Left ventricle myocardium inferior (tissue), 1 donor: Measurements from ENCODE around the gene SDE2. TPM values are rescaled to one million over a fixed set of nuclear protein-coding genes. Genes with fewer than 3 reads are reported as not detected.
"Not testable (repeated sequence)": the region's sequence is repeated elsewhere in the genome, so short reads cannot be mapped to it uniquely, and the experiment has no call there.

Experiments
- DNase-seq: peaks from one replicate; pipeline ENCODE4 v3.0.0-alpha.2; 2020
- H3K27ac ChIP-seq: fragments of 200-600 bp; replicated peaks from 2 replicates; pipeline ENCODE4 v1.8.0; 2021
- H3K27me3 ChIP-seq: fragments of 200-600 bp; 2 replicates; pipeline ENCODE4 v1.8.0; 2021; ENCODE audit warnings: low read depth
- H3K36me3 ChIP-seq: fragments of 200-600 bp; 2 replicates; pipeline ENCODE4 v1.8.0; 2021
- H3K4me1 ChIP-seq: fragments of 200-600 bp; 2 replicates; pipeline ENCODE4 v1.8.0; 2021
- H3K4me3 ChIP-seq: fragments of 200-600 bp; 2 replicates; pipeline ENCODE4 v1.8.0; 2021; ENCODE audit warnings: mild to moderate bottlenecking, moderate library complexity
- H3K9me3 ChIP-seq: fragments of 200-600 bp; replicated peaks from 2 replicates; pipeline ENCODE4 v1.8.0; 2021
- intact Hi-C: fragments of 100-400 bp; cut with micrococcal nuclease; formaldehyde crosslinking; loops from one replicate; pipeline ENCODE4 v1.11.0; 2022
- total RNA-seq: library from RNA; stranded (reverse); fragmentation: NEBNext Ultra II Directional; extraction: Animal tissue kit (Norgen Biotek cat#: 25700); gene quantifications from one replicate; pipeline ENCODE4 v1.2.1, GENCODE V29; 2021
- TF ChIP-seq, protein P1 (sequence below): fragments of 200-600 bp; IDR thresholded peaks from 2 replicates; pipeline ENCODE4 v1.8.0; 2021; ENCODE audit warnings: antibody characterized with exemption, mild to moderate bottlenecking, borderline replicate concordance
- donor health status: DM: no; HTN: yes; CAD: no; lungs with severe emphysema.

SDE2 gene
- total RNA-seq, 1 donor from 2014 or later = 11.3 TPM

DNA sequence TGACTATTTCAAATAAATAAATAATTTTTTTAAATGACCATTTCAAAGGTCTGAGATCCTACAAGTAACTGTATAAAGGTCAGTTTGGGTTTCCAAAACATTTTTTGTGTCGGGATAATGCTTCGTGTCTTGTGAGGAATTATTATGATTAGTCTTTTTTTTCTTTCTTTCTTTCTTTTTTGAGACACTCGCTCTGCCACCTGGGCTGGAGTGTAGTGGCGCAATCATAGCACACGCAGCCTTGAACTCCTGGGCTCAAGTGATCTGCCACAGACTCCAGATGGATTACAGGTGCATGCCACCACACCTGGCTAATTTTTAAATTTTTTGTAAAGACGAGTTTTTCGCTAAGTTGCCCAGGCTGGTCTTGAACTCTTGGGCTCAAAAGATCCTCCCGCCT, 1.9 kb upstream of the SDE2 start:
- no peaks in the 10 kb centered on the region for H3K9me3 ChIP-seq
- DNase-seq = no peak
- no peaks in the 10 kb centered on the region for H3K27me3 ChIP-seq
- intact Hi-C loops = no loop called here
- no peaks in the 10 kb centered on the region for H3K36me3 ChIP-seq
- no peak overlapping the region for H3K4me3 ChIP-seq
- peak overlapping the region; percentile 99 for H3K27ac ChIP-seq
- TF ChIP-seq, protein P1, sequence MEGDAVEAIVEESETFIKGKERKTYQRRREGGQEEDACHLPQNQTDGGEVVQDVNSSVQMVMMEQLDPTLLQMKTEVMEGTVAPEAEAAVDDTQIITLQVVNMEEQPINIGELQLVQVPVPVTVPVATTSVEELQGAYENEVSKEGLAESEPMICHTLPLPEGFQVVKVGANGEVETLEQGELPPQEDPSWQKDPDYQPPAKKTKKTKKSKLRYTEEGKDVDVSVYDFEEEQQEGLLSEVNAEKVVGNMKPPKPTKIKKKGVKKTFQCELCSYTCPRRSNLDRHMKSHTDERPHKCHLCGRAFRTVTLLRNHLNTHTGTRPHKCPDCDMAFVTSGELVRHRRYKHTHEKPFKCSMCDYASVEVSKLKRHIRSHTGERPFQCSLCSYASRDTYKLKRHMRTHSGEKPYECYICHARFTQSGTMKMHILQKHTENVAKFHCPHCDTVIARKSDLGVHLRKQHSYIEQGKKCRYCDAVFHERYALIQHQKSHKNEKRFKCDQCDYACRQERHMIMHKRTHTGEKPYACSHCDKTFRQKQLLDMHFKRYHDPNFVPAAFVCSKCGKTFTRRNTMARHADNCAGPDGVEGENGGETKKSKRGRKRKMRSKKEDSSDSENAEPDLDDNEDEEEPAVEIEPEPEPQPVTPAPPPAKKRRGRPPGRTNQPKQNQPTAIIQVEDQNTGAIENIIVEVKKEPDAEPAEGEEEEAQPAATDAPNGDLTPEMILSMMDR = no peak
- H3K4me1 ChIP-seq = peaks cover 70% of the 10 kb centered on the region

- H3K9me3 ChIP-seq, H3K36me3 ChIP-seq, H3K27me3 ChIP-seq, H3K4me3 ChIP-seq, DNase-seq, intact Hi-C loops: not testable (repeated sequence)
- peak overlapping the region; percentile 99 for H3K27ac ChIP-seq
- H3K4me1 ChIP-seq = peaks cover 76% of the 10 kb centered on the region
These were observed 1.4 kb upstream of the SDE2 start for GRCh38 chr1:226000493-226001081.

GRCh38 chr1:225999912-226000337, 782 bp upstream of the SDE2 start:
- peaks cover 9% of the 10 kb centered on the region for H3K36me3 ChIP-seq
- no peaks in the 10 kb centered on the region for H3K27me3 ChIP-seq
- no peak for DNase-seq
- intact Hi-C loops = no loop called here
- no peaks in the 10 kb centered on the region for H3K9me3 ChIP-seq
- H3K27ac ChIP-seq = peak overlapping the region; percentile 99
- H3K4me3 ChIP-seq = peak overlapping the region; percentile 91
- peaks cover 81% of the 10 kb centered on the region for H3K4me1 ChIP-seq
- TF ChIP-seq, protein P1 = no peak

DNA sequence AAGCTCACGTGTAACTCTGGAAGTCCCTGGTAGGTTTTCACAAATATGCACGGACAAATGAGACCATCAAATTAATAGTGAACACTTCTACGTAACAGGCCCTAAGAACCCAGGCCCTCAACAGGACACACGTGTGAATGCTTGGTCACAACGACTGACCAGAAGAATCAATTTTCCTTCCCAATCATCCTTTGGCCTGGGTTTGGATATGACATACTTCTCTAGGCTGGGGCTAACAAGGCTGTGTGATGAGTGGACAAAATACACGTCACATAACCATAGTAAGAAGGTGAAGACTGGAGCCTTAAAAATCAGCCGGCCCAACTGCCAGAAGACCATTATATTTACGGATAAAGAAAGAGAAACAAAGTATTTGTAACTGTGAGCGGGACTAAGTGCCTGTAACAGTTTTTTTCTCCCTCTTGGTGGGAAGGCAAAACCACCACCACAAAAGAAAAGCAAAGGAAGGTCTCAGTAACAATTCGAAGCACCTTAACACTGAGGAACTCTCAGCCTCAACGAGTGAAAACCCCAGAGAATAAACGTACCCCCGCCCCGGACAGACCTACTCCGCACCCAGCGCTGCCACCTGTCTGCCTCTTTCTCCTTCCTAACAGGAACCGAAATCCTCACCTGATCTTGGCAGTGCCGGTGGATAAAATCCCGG, 450 bp downstream of the SDE2 start:
- Histone ChIP-seq H3K27me3 (no peaks in the 10 kb centered on the region), H3K9me3 (no peaks in the 10 kb centered on the region), H3K36me3 (peaks cover 22% of the 10 kb centered on the region), H3K4me1 (peaks cover 84% of the 10 kb centered on the region), H3K4me3 (peak overlapping the region; percentile 91), H3K27ac (peak overlapping the region; percentile 99)
- TF ChIP-seq, protein P1 = no peak
- no peak for DNase-seq
- intact Hi-C loops = no loop called here

- H3K27ac ChIP-seq = no peak overlapping the region
- no peaks in the 10 kb centered on the region for H3K9me3 ChIP-seq
- peaks cover 38% of the 10 kb centered on the region for H3K36me3 ChIP-seq
- intact Hi-C loops = no loop called here
- TF ChIP-seq, protein P1 = no peak
- DNase-seq = no peak
- no peak overlapping the region for H3K4me3 ChIP-seq
- H3K4me1 ChIP-seq = peaks cover 70% of the 10 kb centered on the region
- H3K27me3 ChIP-seq = no peaks in the 10 kb centered on the region
These were observed 2.1 kb downstream of the SDE2 start for GRCh38 chr1:225996946-225997545.
